Stimulated activated CD4-positive, alpha-beta T cell treated with anti-CD3 and anti-CD28 coated beads, Interleukin-12 subunit alpha, Interleukin-12 subunit beta, amount 100 ng/mL, for 4 hours (primary cell): ENCODE data around the gene OGDHL.

Experiments
- DNase-seq: peaks from one replicate; pipeline ENCODE4 v3.0.0-alpha.2; 2020

The OGDHL gene

GRCh38 chr10:49688261-49688846, 73.8 kb downstream of the OGDHL start:
- no peak for DNase-seq

DNA sequence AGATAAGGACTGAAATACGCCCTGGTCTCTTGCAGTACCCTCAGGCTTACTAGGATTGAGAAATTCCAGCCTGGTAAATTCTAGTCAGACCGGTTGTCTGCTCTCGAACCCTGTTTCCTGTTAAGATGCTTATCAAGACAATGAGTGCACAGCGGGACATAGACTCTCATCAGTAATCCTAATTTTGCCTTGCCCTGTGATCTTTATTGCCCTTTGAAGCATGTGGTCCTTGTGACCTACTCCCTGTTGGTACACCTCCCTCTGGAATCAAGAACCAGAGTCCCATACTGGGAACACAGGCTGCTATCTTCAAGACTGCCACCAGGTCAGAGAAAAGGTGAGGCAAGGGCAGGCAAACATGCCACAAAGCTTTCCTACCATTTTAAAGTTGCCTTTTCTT, 75.5 kb downstream of the OGDHL start:
- no peak for DNase-seq
